GM19324 (cell line): ENCODE measurements around the gene ADAMTS13.

Source experiments
- ATAC-seq: cut with Tn5 transposase; IDR thresholded peaks from one replicate; pipeline ENCODE4 v1.9.1; 2021; ENCODE audit warnings: mild to moderate bottlenecking, moderate library complexity; ENCODE audit not compliant: unreplicated experiment, low FRiP score

Gene ADAMTS13

GRCh38 chr9:133423216-133423615 is 1.0 kb downstream of the ADAMTS13 start:
- no peak for ATAC-seq

- ATAC-seq: no peak
Measured at GRCh38 chr9:133424187-133424586, 2.0 kb downstream of the ADAMTS13 start.

GRCh38 chr9:133425049-133425632 is 3.0 kb downstream of the ADAMTS13 start:
- no peak for ATAC-seq

- ATAC-seq: no peak
Measured at GRCh38 chr9:133426011-133426410, 3.8 kb downstream of the ADAMTS13 start.

- ATAC-seq: no peak
Measured at GRCh38 chr9:133427658-133428348, 5.6 kb downstream of the ADAMTS13 start.

GRCh38 chr9:133428617-133429101 is 6.5 kb downstream of the ADAMTS13 start:
- ATAC-seq: no peak

GRCh38 chr9:133429214-133429613 is 7.0 kb downstream of the ADAMTS13 start:
- no peak for ATAC-seq

- no peak for ATAC-seq
Measured at GRCh38 chr9:133429641-133430161, 7.5 kb downstream of the ADAMTS13 start.

GRCh38 chr9:133430244-133430643 is 8.1 kb downstream of the ADAMTS13 start:
- no peak for ATAC-seq

GRCh38 chr9:133433351-133433843 is 11.2 kb downstream of the ADAMTS13 start:
- no peak for ATAC-seq

- no peak for ATAC-seq
Measured at GRCh38 chr9:133436681-133437080, 14.5 kb downstream of the ADAMTS13 start.

GRCh38 chr9:133437753-133438531 is 15.8 kb downstream of the ADAMTS13 start:
- ATAC-seq: no peak

- ATAC-seq: no peak
Measured at GRCh38 chr9:133439337-133439736, 17.2 kb downstream of the ADAMTS13 start.

GRCh38 chr9:133440874-133441273 is 18.7 kb downstream of the ADAMTS13 start:
- ATAC-seq: no peak

- no peak for ATAC-seq
Measured at GRCh38 chr9:133441571-133441970, 19.4 kb downstream of the ADAMTS13 start.

- no peak for ATAC-seq
Measured at GRCh38 chr9:133443248-133443647, 21.1 kb downstream of the ADAMTS13 start.

- no peak for ATAC-seq
Measured at GRCh38 chr9:133443982-133444381, 21.8 kb downstream of the ADAMTS13 start.

- ATAC-seq: no peak
Measured at GRCh38 chr9:133445293-133445969, 23.3 kb downstream of the ADAMTS13 start.

GRCh38 chr9:133448487-133448972 is 26.4 kb downstream of the ADAMTS13 start:
- no peak for ATAC-seq

GRCh38 chr9:133449760-133450159 is 27.6 kb downstream of the ADAMTS13 start:
- no peak for ATAC-seq
